Activated CD4-positive, alpha-beta memory T cell treated with anti-CD3 and anti-CD28 coated beads, Interleukin-2, amount 10 ng/mL, durations not matched to agents 7 days and 5 days (primary cell): ENCODE results near the gene C9orf72. TPM values are rescaled to one million over a fixed set of nuclear protein-coding genes. Genes with fewer than 3 reads are reported as not detected.

Source experiments
- CTCF ChIA-PET: fragments of 350-600 bp; sonication (Branson Sonifier 250); formaldehyde crosslinking; loops from one replicate; lab custom pipeline; 2021; ENCODE audit warnings: antibody characterized with exemption, inconsistent platforms; lab: Charles Lee
- POLR2A ChIA-PET: fragments of 350-600 bp; sonication (Branson Sonifier 250); formaldehyde crosslinking; loops from one replicate; lab custom pipeline; 2021; ENCODE audit warnings: antibody characterized with exemption; lab: Charles Lee
- DNase-seq: peaks from one replicate; pipeline ENCODE4 v3.0.0-alpha.2; 2020
- H3K27ac Mint-ChIP-seq: one replicate; pipeline ENCODE4 v1.8.0; 2021; ENCODE audit warnings: mild to moderate bottlenecking, mixed read lengths
- H3K27me3 Mint-ChIP-seq: one replicate; pipeline ENCODE4 v1.8.0; 2021; ENCODE audit warnings: mixed read lengths
- H3K36me3 Mint-ChIP-seq: one replicate; pipeline ENCODE4 v1.8.0; 2021; ENCODE audit warnings: low read depth, mixed read lengths
- H3K4me1 Mint-ChIP-seq: one replicate; pipeline ENCODE4 v1.8.0; 2021; ENCODE audit warnings: mixed read lengths
- H3K4me3 Mint-ChIP-seq: one replicate; pipeline ENCODE4 v1.8.0; 2021; ENCODE audit warnings: mild to moderate bottlenecking, mixed read lengths
- H3K9me3 Mint-ChIP-seq: one replicate; pipeline ENCODE4 v1.8.0; 2021; ENCODE audit warnings: mixed read lengths
- total RNA-seq, 2 experiments: library from RNA; stranded (reverse); gene quantifications; one replicate each; pipeline ENCODE4 v1.2.3, GENCODE V29; 2021

The C9orf72 gene
- total RNA-seq, 2 experiments from 2014 or later: 9.9 to 10.6 TPM

GRCh38 chr9:27548055-27548741 is 25.1 kb downstream of the C9orf72 start:
- POLR2A ChIA-PET: no interaction called here

GRCh38 chr9:27545471-27545870 is 27.8 kb downstream of the C9orf72 start:
- no peak for DNase-seq
- Mint-ChIP-seq H3K27me3 (no peaks in the 10 kb centered on the region), H3K9me3 (no peaks in the 10 kb centered on the region), H3K27ac (no peak overlapping the region), H3K4me3 (no peak overlapping the region), H3K36me3 (peaks cover 3% of the 10 kb centered on the region), H3K4me1 (no peaks in the 10 kb centered on the region)
- ChIA-PET POLR2A (no interaction called here), CTCF (interaction anchor here (1.4 to 4.8 kb wide), 3 partner anchors 15 to 213 kb away, joined by 3 to 35 read pairs (median 23); partner anchors contain the start of gene MOB3B)

More at GRCh38 chr9:27548055-27548741, 25.1 kb downstream of the C9orf72 start:
- H3K9me3 Mint-ChIP-seq: no peaks in the 10 kb centered on the region
- no peak overlapping the region for H3K27ac Mint-ChIP-seq
- H3K27me3 Mint-ChIP-seq: no peaks in the 10 kb centered on the region
- H3K4me1 Mint-ChIP-seq: no peaks in the 10 kb centered on the region
- H3K36me3 Mint-ChIP-seq: peaks cover 2% of the 10 kb centered on the region
- DNase-seq: no peak
- no peak overlapping the region for H3K4me3 Mint-ChIP-seq
- CTCF ChIA-PET: interaction anchor here (0.8 to 4.8 kb wide), 6 partner anchors 14 to 215 kb away, joined by 3 to 35 read pairs (median 4); partner anchors contain the start of gene MOB3B

- ChIA-PET CTCF (no interaction called here), POLR2A (no interaction called here)
- Mint-ChIP-seq H3K36me3 (peaks cover 3% of the 10 kb centered on the region), H3K4me1 (no peaks in the 10 kb centered on the region), H3K27ac (no peak overlapping the region), H3K9me3 (no peaks in the 10 kb centered on the region), H3K4me3 (no peak overlapping the region), H3K27me3 (no peaks in the 10 kb centered on the region)
- no peak for DNase-seq
Observed at GRCh38 chr9:27542508-27542907, 30.8 kb downstream of the C9orf72 start.

- Mint-ChIP-seq H3K27ac (no peak overlapping the region), H3K36me3 (peaks cover 3% of the 10 kb centered on the region), H3K9me3 (no peaks in the 10 kb centered on the region), H3K27me3 (no peaks in the 10 kb centered on the region), H3K4me3 (no peak overlapping the region), H3K4me1 (no peaks in the 10 kb centered on the region)
- ChIA-PET CTCF (interaction anchor here (1.8 kb wide), 1 partner anchor 11 kb away, joined by 5 read pairs; no protein-coding TSS in a partner anchor), POLR2A (interaction anchor here (0.6 kb wide), 1 partner anchor 43 kb away, joined by 3 read pairs; no protein-coding TSS in a partner anchor)
- no peak for DNase-seq
Observed at GRCh38 chr9:27541740-27542139, 31.5 kb downstream of the C9orf72 start.

GRCh38 chr9:27540502-27540901 is 32.8 kb downstream of the C9orf72 start:
- no peak for DNase-seq
- ChIA-PET CTCF (interaction anchor here (0.6 to 1.8 kb wide), 2 partner anchors 10 to 507 kb away, joined by 5 read pairs; no protein-coding TSS in a partner anchor), POLR2A (no interaction called here)
- Mint-ChIP-seq H3K27me3 (no peaks in the 10 kb centered on the region), H3K9me3 (no peaks in the 10 kb centered on the region), H3K4me3 (no peak overlapping the region), H3K27ac (no peak overlapping the region), H3K4me1 (no peaks in the 10 kb centered on the region), H3K36me3 (peaks cover 3% of the 10 kb centered on the region)

- POLR2A ChIA-PET: no interaction called here
Observed at GRCh38 chr9:27539479-27540441, 33.5 kb downstream of the C9orf72 start.

GRCh38 chr9:27538647-27539046 is 34.6 kb downstream of the C9orf72 start:
- no peaks in the 10 kb centered on the region for H3K9me3 Mint-ChIP-seq
- H3K4me1 Mint-ChIP-seq: peaks cover 1% of the 10 kb centered on the region
- no peak overlapping the region for H3K27ac Mint-ChIP-seq
- H3K36me3 Mint-ChIP-seq: peaks cover 3% of the 10 kb centered on the region
- CTCF ChIA-PET: interaction anchor here (1.0 to 2.2 kb wide), 2 partner anchors 9 to 206 kb away, joined by 3 to 11 read pairs; partner anchors contain the start of gene MOB3B
- H3K27me3 Mint-ChIP-seq: peaks cover under 1% of the 10 kb centered on the region
- POLR2A ChIA-PET: no interaction called here
- H3K4me3 Mint-ChIP-seq: no peak overlapping the region
- DNase-seq: no peak

More at GRCh38 chr9:27539479-27540441, 33.5 kb downstream of the C9orf72 start:
- Mint-ChIP-seq H3K4me1 (no peaks in the 10 kb centered on the region), H3K9me3 (no peaks in the 10 kb centered on the region), H3K36me3 (peaks cover 3% of the 10 kb centered on the region), H3K27ac (no peak overlapping the region), H3K4me3 (no peak overlapping the region), H3K27me3 (no peaks in the 10 kb centered on the region)
- no peak for DNase-seq
- CTCF ChIA-PET: interaction anchor here (0.6 to 2.2 kb wide), 3 partner anchors 10 to 507 kb away, joined by 3 to 11 read pairs (median 5); partner anchors contain the start of gene MOB3B

GRCh38 chr9:27537756-27538155 is 35.5 kb downstream of the C9orf72 start:
- CTCF ChIA-PET: interaction anchor here (1.0 to 2.2 kb wide), 2 partner anchors 8 to 205 kb away, joined by 6 to 11 read pairs; partner anchors contain the start of gene MOB3B
- Mint-ChIP-seq H3K27me3 (peaks cover 1% of the 10 kb centered on the region), H3K27ac (no peak overlapping the region), H3K36me3 (no peaks in the 10 kb centered on the region), H3K4me3 (no peak overlapping the region), H3K9me3 (no peaks in the 10 kb centered on the region), H3K4me1 (peaks cover 1% of the 10 kb centered on the region)
- DNase-seq: no peak
- POLR2A ChIA-PET: no interaction called here

- Mint-ChIP-seq H3K9me3 (no peaks in the 10 kb centered on the region), H3K4me1 (peaks cover 1% of the 10 kb centered on the region), H3K4me3 (no peak overlapping the region), H3K27ac (no peak overlapping the region), H3K36me3 (no peaks in the 10 kb centered on the region), H3K27me3 (peaks cover 1% of the 10 kb centered on the region)
- ChIA-PET CTCF (interaction anchor here (1.0 to 1.5 kb wide), 2 partner anchors 10 to 204 kb away, joined by 4 to 6 read pairs; no protein-coding TSS in a partner anchor), POLR2A (no interaction called here)
- DNase-seq: no peak
Observed at GRCh38 chr9:27537027-27537435, 36.2 kb downstream of the C9orf72 start.

- POLR2A ChIA-PET: no interaction called here
- Mint-ChIP-seq H3K4me3 (no peak overlapping the region), H3K36me3 (no peaks in the 10 kb centered on the region), H3K27ac (no peak overlapping the region), H3K27me3 (peaks cover 2% of the 10 kb centered on the region), H3K4me1 (peaks cover 1% of the 10 kb centered on the region), H3K9me3 (no peaks in the 10 kb centered on the region)
- CTCF ChIA-PET: interaction anchor here (1.5 kb wide), 2 partner anchors 11 to 203 kb away, joined by 4 read pairs; no protein-coding TSS in a partner anchor
- DNase-seq: no peak
Observed at GRCh38 chr9:27536168-27536567, 37.1 kb downstream of the C9orf72 start.

- CTCF ChIA-PET: interaction anchor here (1.5 kb wide), 2 partner anchors 11 to 203 kb away, joined by 4 read pairs; no protein-coding TSS in a partner anchor
- POLR2A ChIA-PET: no interaction called here
- peaks cover 1% of the 10 kb centered on the region for H3K4me1 Mint-ChIP-seq
- H3K9me3 Mint-ChIP-seq: no peaks in the 10 kb centered on the region
- H3K4me3 Mint-ChIP-seq: no peak overlapping the region
- H3K27ac Mint-ChIP-seq: no peak overlapping the region
- H3K36me3 Mint-ChIP-seq: no peaks in the 10 kb centered on the region
- no peak for DNase-seq
- peaks cover 7% of the 10 kb centered on the region for H3K27me3 Mint-ChIP-seq
Observed at GRCh38 chr9:27535701-27536118, 37.6 kb downstream of the C9orf72 start.

- peaks cover 1% of the 10 kb centered on the region for H3K4me1 Mint-ChIP-seq
- no peak overlapping the region for H3K27ac Mint-ChIP-seq
- no peaks in the 10 kb centered on the region for H3K9me3 Mint-ChIP-seq
Observed at GRCh38 chr9:27534658-27535209, 38.5 kb downstream of the C9orf72 start.

More at GRCh38 chr9:27534658-27535209, 38.5 kb downstream of the C9orf72 start:
- Mint-ChIP-seq H3K27me3 (peaks cover 11% of the 10 kb centered on the region), H3K36me3 (no peaks in the 10 kb centered on the region), H3K4me3 (no peak overlapping the region)
- ChIA-PET CTCF (no interaction called here), POLR2A (no interaction called here)
- no peak for DNase-seq
